Heart left ventricle (tissue), 16 donors: ENCODE data around the gene KIF4B. TPM values are rescaled to one million over a fixed set of nuclear protein-coding genes. Genes with fewer than 3 reads are reported as not detected.

Experiments used
- ATAC-seq, 4 donors: fragments of 200-7000 bp; cut with Tn5 transposase; one replicate each; pipeline ENCODE4 v1.9.1; 2020 to 2022; ENCODE audit warnings: moderate library complexity in 4 of 4, mild to moderate bottlenecking in 3 of 4, moderate number of reproducible peaks in 1 of 4
- DNase-seq, 5 donors: peaks; one replicate each; pipeline ENCODE4 v3.0.0-alpha.2; 2020
- H3K27ac ChIP-seq, 12 donors: fragments of 200-600 bp; sonication (generic) in 4 of 12; one replicate each; pipeline versions ENCODE4 v1.5.0 to v1.8.0; 2016 to 2022; ENCODE audit warnings: mild to moderate bottlenecking in 2 of 12
- H3K27me3 ChIP-seq, 9 donors: fragments of 200-600 bp; sonication (generic) in 2 of 9; one replicate each; pipeline versions ENCODE4 v1.5.1 to v1.8.0; 2016 to 2022; ENCODE audit warnings: mild to moderate bottlenecking in 3 of 9
- H3K36me3 ChIP-seq, 9 donors: fragments of 200-600 bp; sonication (generic) in 2 of 9; one replicate each; pipeline versions ENCODE4 v1.5.0 to v1.8.0; 2018 to 2022; ENCODE audit warnings: mild to moderate bottlenecking in 2 of 9
- H3K4me1 ChIP-seq, 12 donors: fragments of 200-600 bp; sonication (generic) in 4 of 12; one replicate each; pipeline versions ENCODE4 v1.5.0 to v1.8.0; 2016 to 2022; ENCODE audit warnings: mild to moderate bottlenecking in 3 of 12
- H3K4me3 ChIP-seq, 12 donors: fragments of 200-600 bp; sonication (generic) in 4 of 12; one replicate each; pipeline versions ENCODE4 v1.5.0 to v1.8.0; 2017 to 2022; ENCODE audit warnings: mild to moderate bottlenecking in 9 of 12, moderate library complexity in 4 of 12
- H3K9me3 ChIP-seq, 12 donors: fragments of 200-600 bp; sonication (generic) in 4 of 12; one replicate each; pipeline versions ENCODE4 v1.5.0 to v1.8.0; 2016 to 2022; ENCODE audit warnings: mild to moderate bottlenecking in 1 of 12
- CTCF ChIP-seq, 12 donors: fragments of 200-600 bp; sonication (generic) in 4 of 12; IDR thresholded peaks; one replicate each; pipeline versions ENCODE4 v1.5.0 to v1.8.0; 2018 to 2022; ENCODE audit warnings: antibody characterized with exemption in 12 of 12, mild to moderate bottlenecking in 5 of 12
- POLR2A ChIP-seq, 2 donors: fragments of 450-650 bp; IDR thresholded peaks; one replicate each; pipeline ENCODE4 v1.6.1; 2017; ENCODE audit warnings: antibody characterized with exemption in 2 of 2, mild to moderate bottlenecking in 2 of 2, moderate library complexity in 2 of 2
- WGBS, 4 donors: extraction: QIAGEN DNeasy Blood & Tissue Kit in 2 of 4; methylation state at CpG; one replicate each; pipeline versions ENCODE4 v1.1.5 to v1.1.7; 2013 to 2018; 5-methylcytosine and 5-hydroxymethylcytosine counted together
- intact Hi-C, 10 donors: fragments of 100-400 bp; cut with DNase I; formaldehyde crosslinking; loops; one replicate each; pipeline versions ENCODE4 v1.11.1 to v1.14.2; 2022
- polyA plus RNA-seq, 2 donors: library from polyadenylated mRNA; stranded (reverse); fragments of 200-250 nt; gene quantifications; one replicate each; pipeline ENCODE4 v1.2.3, GENCODE V29; 2013
- total RNA-seq, 9 donors: library from RNA; depleted of rRNA in 2 of 9; stranded (reverse); fragments of >200 nt in 2 of 9; fragmentation: NEBNext Ultra II Directional in 3 of 9; extraction: Animal tissue kit (Norgen Biotek cat#: 25700) in 3 of 9; gene quantifications; one replicate each; pipeline versions ENCODE4 v1.1.0 to v1.2.4, GENCODE V29; 2016 to 2023
- donor health status: ischemic (EF 13 %, LVEDD 7.1; RV severe dilation, severe dysfunction).
- donor health status: healthy with polysubstance abuse.
- donor health status: DM: no; HTN: yes; CAD: no.
- donor health status: DM: no; HTN: no; CAD: no.
- donor health status: ischemic (EF 25% LVEDD 6.9; RV normal size, moderate dysfunction).
- donor health status: ischemic (EF 25% LVEDD 5.7; RV mildly dilated, moderate dysfunction).
- donor health status: healthy.
- donor health status: DM: yes; HTN: yes; CAD: no.
- donor health status: ischemic (EF 35%, LVEDD 5.7; RV mildly dilated, moderate dysfunction).
- donor health status: nonischemic (EF 11% LVEDD 7.7; RV severe dilation, severe dysfunction).
- donor health status: DM: yes; HTN: yes; CAD: no.
- donor health status: PGD.
- donor health status: ischemic (EF 29% LVEDD 5.4; RV normal size, mild dysfunction).
- donor health status: nonischemic (EF 23%, LVEDD 6.1; RV moderate dilation, normal function).

Gene KIF4B
- total and polyA plus RNA-seq, 11 donors: 0.07 to 0.21 TPM; not detected in 9

DNA sequence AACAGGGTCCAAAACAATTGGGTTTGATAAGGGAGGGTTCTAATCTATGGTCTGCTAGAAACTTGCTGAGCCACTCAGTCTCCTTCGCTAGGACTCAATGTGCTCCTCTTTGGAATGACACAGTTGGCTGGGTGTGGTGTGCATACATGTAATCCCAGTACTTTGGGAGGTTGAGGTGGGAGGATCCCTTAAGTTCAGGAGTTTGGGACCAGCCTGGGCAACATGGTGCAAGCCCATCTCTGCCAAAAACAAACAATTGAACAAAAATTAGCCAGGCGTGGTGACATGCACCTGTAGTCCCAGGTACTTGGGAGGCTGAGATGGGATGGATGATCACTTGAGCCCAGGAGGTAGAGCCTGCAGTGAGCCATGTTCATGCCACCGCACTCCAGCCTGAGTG, 2.7 kb upstream of the KIF4B start:
- ATAC-seq (no peak), DNase-seq (no peak)
- Histone ChIP-seq H3K9me3 (peaks cover 0 to 6% (median 0%) of the 10 kb centered on the region in 12 donors), H3K27ac (no peak overlapping the region), H3K36me3 (no peaks in the 10 kb centered on the region), H3K4me3 (no peak overlapping the region), H3K27me3 (no peaks in the 10 kb centered on the region), H3K4me1 (peaks cover 0 to 4% (median 0%) of the 10 kb centered on the region in 12 donors)
- TF ChIP-seq CTCF (IDR thresholded peaks at IDR 0.05): no peak
- TF ChIP-seq POLR2A (IDR thresholded peaks at IDR 0.05): no peak
- intact Hi-C loops: no loop called here
- WGBS, 4 donors: 90 to 92% (median 91%) methylated on average over 3 of the region's 3 CpGs

- H3K9me3 ChIP-seq: peaks cover 0 to 9% (median 0%) of the 10 kb centered on the region in 12 donors
- ATAC-seq (no peak), DNase-seq (no peak)
- H3K4me3 ChIP-seq: no peak overlapping the region
- H3K27ac ChIP-seq: no peak overlapping the region
- no peak for TF ChIP-seq POLR2A (IDR thresholded peaks at IDR 0.05)
- no peak for TF ChIP-seq CTCF (IDR thresholded peaks at IDR 0.05)
- H3K27me3 ChIP-seq: no peaks in the 10 kb centered on the region
- H3K4me1 ChIP-seq: peaks cover 0 to 2% (median 0%) of the 10 kb centered on the region in 12 donors
- no peaks in the 10 kb centered on the region for H3K36me3 ChIP-seq
- 74 to 82% (median 77%) methylated on average over 6 of the region's 6 CpGs for WGBS, 4 donors
- intact Hi-C loops: no loop called here
Measured at GRCh38 chr5:155015239-155015638, 1.7 kb downstream of the KIF4B start.

GRCh38 chr5:155017610-155018009, 4.1 kb downstream of the KIF4B start:
- TF ChIP-seq POLR2A (IDR thresholded peaks at IDR 0.05) (no peak), CTCF (IDR thresholded peaks at IDR 0.05) (no peak)
- 56 to 77% (median 67%) methylated on average over 2 of the region's 2 CpGs for WGBS, 4 donors
- no peaks in the 10 kb centered on the region for H3K4me1 ChIP-seq
- H3K36me3 ChIP-seq: no peaks in the 10 kb centered on the region
- no peak for ATAC-seq
- H3K27ac ChIP-seq: no peak overlapping the region
- H3K27me3 ChIP-seq: no peaks in the 10 kb centered on the region
- no peak for DNase-seq
- H3K9me3 ChIP-seq: peaks cover 0 to 9% (median 0%) of the 10 kb centered on the region in 12 donors
- intact Hi-C loops: no loop called here
- no peak overlapping the region for H3K4me3 ChIP-seq

DNA sequence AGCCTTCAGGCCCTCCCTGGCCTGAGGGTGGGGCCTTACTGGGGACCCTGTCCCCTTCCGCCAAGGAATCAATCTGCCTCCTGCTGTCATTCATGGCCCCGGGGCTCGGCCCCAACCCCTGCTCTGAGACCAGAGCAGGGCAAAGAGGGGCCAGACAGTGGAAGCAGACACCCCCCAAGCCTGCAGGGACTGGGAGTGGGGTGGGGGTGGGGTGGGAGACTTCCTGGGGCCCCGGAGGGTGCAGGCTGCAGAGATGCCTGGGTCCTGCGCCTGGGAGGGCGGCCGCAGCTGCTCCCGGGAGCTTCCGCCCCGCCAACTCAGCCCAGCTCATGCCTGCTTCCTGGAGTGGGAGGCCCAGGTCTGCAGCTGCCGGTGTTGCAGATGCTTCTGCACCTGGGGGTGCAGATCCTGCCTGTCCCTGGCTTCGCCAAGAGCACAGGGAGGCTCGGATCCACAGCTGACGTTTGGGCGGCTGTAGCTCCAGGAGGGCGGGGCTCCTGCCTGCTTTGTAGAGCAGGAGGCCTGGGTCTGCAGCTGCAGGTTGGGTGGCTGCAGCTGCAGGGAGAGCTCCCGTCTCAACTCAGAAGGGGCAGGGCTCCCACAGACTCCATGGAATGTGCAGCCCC, 6.2 kb downstream of the KIF4B start:
- TF ChIP-seq POLR2A (IDR thresholded peaks at IDR 0.05) (no peak), CTCF (IDR thresholded peaks at IDR 0.05) (no peak)
- intact Hi-C loops: no loop called here
- DNase-seq: no peak
- no peak overlapping the region for H3K27ac ChIP-seq
- 79 to 89% (median 86%) methylated on average over 13 to 17 of the region's 17 CpGs for WGBS, 4 donors
- no peak for ATAC-seq
- H3K9me3 ChIP-seq: peaks cover 0 to 9% (median 0%) of the 10 kb centered on the region in 12 donors
- no peak overlapping the region for H3K4me3 ChIP-seq
- H3K4me1 ChIP-seq: no peaks in the 10 kb centered on the region
- H3K27me3 ChIP-seq: no peaks in the 10 kb centered on the region
- no peaks in the 10 kb centered on the region for H3K36me3 ChIP-seq
